K562 (cell line): ENCODE results near the gene PDK1. TPM values are rescaled to one million over a fixed set of nuclear protein-coding genes. Genes with fewer than 3 reads are reported as not detected.

ENCODE experiments used
- ATAC-seq: fragments of 200-7000 bp; cut with Tn5 transposase; 3 replicates; pipeline ENCODE4 v1.9.1; 2020; ENCODE audit warnings: moderate library complexity
- BruUV-seq: library from RNA; stranded (reverse); fragments of 400-500 nt; replicated peaks from 2 replicates; lab custom pipeline; 2021; lab: Mats Ljungman, UMichigan
- CTCF ChIA-PET: fragments of 300-600 bp; formaldehyde crosslinking; extraction: SDS; loops from one replicate; lab custom pipeline; 2021; ENCODE audit warnings: low intra/inter-chr PET ratio; lab: Yijun Ruan, JAX
- POLR2A ChIA-PET: fragments of 300-600, 350-650 bp; sonication (Branson Sonifier 250); formaldehyde crosslinking; extraction: SDS; loops from one replicate; lab custom pipeline; 2021; ENCODE audit warnings: antibody characterized with exemption, inconsistent platforms; lab: Yijun Ruan, JAX
- DNase-seq, 4 experiments: peaks; one replicate each; pipeline versions ENCODE4 v3.0.0 to v3.0.0-alpha.2; 2011 to 2018; ENCODE audit warnings: low spot score in 3 of 4, mixed read lengths in 3 of 4; ENCODE audit errors: extremely low read depth in 1 of 4
- FAIRE-seq: peaks from 2 replicates; lab custom pipeline; 2011; peaks lifted over from hg19 to GRCh38; lab: Jason Lieb, UNC
- H2AFZ ChIP-seq: 2 replicates; pipeline ENCODE4 v1.6.0; 2011; ENCODE audit warnings: low read depth, low read length, control low read depth, inconsistent platforms
- H3K27ac ChIP-seq: fragments of 200-600 bp; 3 replicates; pipeline ENCODE4 v1.8.0; 2011; ENCODE audit warnings: low read depth, mild to moderate bottlenecking, control low read depth, inconsistent platforms, low read length, moderate library complexity, mixed read lengths; ENCODE audit errors: extremely low read depth
- H3K27me3 ChIP-seq, 2 experiments: fragments of 300-600 bp in 1 of 2; 2 replicates in 1 of 2; 3 replicates in 1 of 2; pipeline versions ENCODE4 v1.6.0 to v1.8.0; 2011; ENCODE audit warnings: inconsistent platforms in 2 of 2, low read length in 2 of 2, mild to moderate bottlenecking in 1 of 2, mixed read lengths in 1 of 2, moderate library complexity in 1 of 2; ENCODE audit not compliant: control insufficient read depth in 2 of 2, insufficient read depth in 2 of 2
- H3K36me3 ChIP-seq: fragments of 300-600 bp; 3 replicates; pipeline ENCODE4 v1.8.0; 2011; ENCODE audit warnings: mild to moderate bottlenecking, low read length, inconsistent platforms; ENCODE audit not compliant: control insufficient read depth, insufficient read depth
- H3K4me1 ChIP-seq, 2 experiments: fragments of 200-600 bp in 1 of 2; replicated peaks in 1 of 2; 2 replicates in 1 of 2; 3 replicates in 1 of 2; pipeline versions ENCODE4 v1.5.1 to v1.8.0; 2011; ENCODE audit warnings: inconsistent platforms in 2 of 2, low read length in 2 of 2, mild to moderate bottlenecking in 1 of 2, mixed read lengths in 1 of 2, moderate library complexity in 1 of 2; ENCODE audit not compliant: control insufficient read depth in 2 of 2, insufficient read depth in 2 of 2
- H3K4me2 ChIP-seq: 2 replicates; pipeline ENCODE4 v1.6.1; 2011; ENCODE audit warnings: low read length, control low read depth, inconsistent platforms, mixed read lengths; ENCODE audit not compliant: insufficient read depth
- H3K4me3 ChIP-seq: fragments of 200-600 bp; sonication (generic), shearing (Covaris generic); 2 replicates; pipeline ENCODE4 v1.5.1; 2016; ENCODE audit warnings: control low read depth, inconsistent platforms
- H3K79me2 ChIP-seq: fragments of 200-600 bp; 3 replicates; pipeline ENCODE4 v1.8.0; 2011; ENCODE audit warnings: low read length, inconsistent platforms; ENCODE audit not compliant: control insufficient read depth, insufficient read depth
- H3K9ac ChIP-seq, 2 experiments: 2 replicates each; pipeline versions ENCODE4 v1.6.0 to v1.6.1; 2011; ENCODE audit warnings: low read depth in 2 of 2, low read length in 2 of 2, control low read depth in 1 of 2, inconsistent platforms in 1 of 2, mild to moderate bottlenecking in 1 of 2, mixed read lengths in 1 of 2; ENCODE audit not compliant: insufficient read depth in 1 of 2
- H3K9me1 ChIP-seq: one replicate; pipeline ENCODE4 v1.6.0; 2011; ENCODE audit warnings: inconsistent platforms, mild to moderate bottlenecking, low read length, moderate library complexity; ENCODE audit not compliant: control insufficient read depth, insufficient read depth
- H3K9me3 ChIP-seq: replicated peaks from 2 replicates; pipeline ENCODE4 v1.5.1; 2011; ENCODE audit warnings: low read depth, low read length, inconsistent platforms; ENCODE audit not compliant: control insufficient read depth, insufficient read depth
- H4K20me1 ChIP-seq: replicated peaks from 2 replicates; pipeline ENCODE4 v1.6.1; 2011; ENCODE audit warnings: low read length, inconsistent platforms, mixed read lengths; ENCODE audit not compliant: control insufficient read depth, insufficient read depth
- ATF3 ChIP-seq, 2 experiments: fragments of 450-650 bp in 1 of 2; sonication (generic) in 1 of 2; formaldehyde crosslinking in 1 of 2; IDR thresholded peaks in 1 of 2; conservative IDR thresholded peaks in 1 of 2; 2 replicates each; pipeline versions ENCODE4 v1.6.1 to v1.8.1; 2016 to 2023; ENCODE audit warnings: mild to moderate bottlenecking in 2 of 2, moderate library complexity in 2 of 2, inconsistent platforms in 1 of 2, missing genetic modification reagents in 1 of 2
- CBX5 ChIP-seq: IDR thresholded peaks from 2 replicates; pipeline ENCODE4 v1.6.1; 2014; ENCODE audit warnings: low read depth, borderline replicate concordance
- CEBPG ChIP-seq, 3 experiments: fragments of 200-800 bp in 1 of 3; sonication (Bioruptor generic) in 1 of 3; sonication (generic) in 1 of 3; formaldehyde crosslinking in 1 of 3; IDR thresholded peaks in 2 of 3; conservative IDR thresholded peaks in 1 of 3; 2 replicates each; pipeline versions ENCODE4 v1.6.1 to v1.8.0; 2016 to 2022; ENCODE audit warnings: missing compliant biosample characterization in 2 of 3, missing genetic modification characterization in 2 of 3, mild to moderate bottlenecking in 1 of 3, missing genetic modification reagents in 1 of 3
- CLOCK ChIP-seq: fragments of 250-450 bp; sonication (Bioruptor Pico); IDR thresholded peaks from 2 replicates; pipeline ENCODE4 v1.4.0; 2020; ENCODE audit warnings: mild to moderate bottlenecking, moderate library complexity, borderline replicate concordance
- HBP1 ChIP-seq: fragments of 450-650 bp; formaldehyde crosslinking; IDR thresholded peaks from 2 replicates; pipeline ENCODE4 v1.4.0; 2022; ENCODE audit warnings: missing genetic modification characterization
- PHF8 ChIP-seq: fragments of 200-600 bp; sonication (generic); IDR thresholded peaks from 2 replicates; pipeline ENCODE4 v1.6.1; 2012; ENCODE audit warnings: mixed run types, mild to moderate bottlenecking, inconsistent platforms, low read length, moderate library complexity, borderline replicate concordance
- ZNF384 ChIP-seq: IDR thresholded peaks from 2 replicates; pipeline ENCODE4 v1.6.1; 2012; ENCODE audit warnings: low read depth, low read length, improper control_type of control experiment
- WGBS: fragments of 100-300 bp; shearing (Covaris generic); methylation state at CpG from one replicate; pipeline ENCODE4 v1.1.6; 2016; ENCODE audit warnings: low coverage, mixed read lengths; ENCODE audit not compliant: insufficient coverage; ENCODE audit errors: missing lambda C conversion rate; 5-methylcytosine and 5-hydroxymethylcytosine counted together
- in situ Hi-C: fragments of 300-500 bp; cut with MboI; formaldehyde crosslinking; loops from 4 replicates; pipeline ENCODE4 v1.15.0; 2018; ENCODE audit warnings: inconsistent platforms, mixed read lengths
- intact Hi-C: fragments of 100-400 bp; cut with micrococcal nuclease; formaldehyde crosslinking; loops from 2 replicates; pipeline ENCODE4 v1.14.2; 2022
- polyA plus RNA-seq, 8 experiments: library from polyadenylated mRNA; depleted of rRNA in 4 of 8; stranded (reverse) in 5 of 8; unstranded in 3 of 8; fragments of >200 nt; fragmentation: Nextera tagmentation in 2 of 8; fragmentation: Illumina TruSeq in 1 of 8; extraction: Ambion mirVana in 2 of 8; extraction: Trizol in 1 of 8; gene quantifications; 2 replicates each; pipeline versions ENCODE4 v1.2.1 to v1.2.3, GENCODE V29; 2011 to 2014; ENCODE audit warnings: inconsistent platforms in 1 of 8, missing spikeins in 1 of 8
- total RNA-seq, 7 experiments: library from RNA; depleted of rRNA in 6 of 7; stranded (reverse); fragments of >200 nt in 6 of 7; fragmentation: Illumina TruSeq in 2 of 7; extraction: Trizol in 2 of 7; gene quantifications; 2 replicates each; pipeline versions ENCODE4 v1.2.1 to v1.2.3, GENCODE V29; 2011 to 2021; ENCODE audit warnings: low replicate concordance in 1 of 7

PDK1 gene
- total and polyA plus RNA-seq, 9 of the 15 experiments (the other 6 are each of a cell fraction or from before 2014, with no cell fraction given), result 3.5 to 176 (median 13.9) TPM

GRCh38 chr2:172606285-172606684 is 50.4 kb downstream of the PDK1 start:
- in situ Hi-C loops (no loop called here), intact Hi-C loops (no loop called here)
- no peaks in the 10 kb centered on the region for H3K27me3 ChIP-seq
- H3K79me2 ChIP-seq, result no peaks in the 10 kb centered on the region
- no peak for FAIRE-seq
- BruUV-seq, result no TSS peak
- peaks cover 0 to 4% of the 10 kb centered on the region in 2 experiments; a peak in 2 of 5 replicates for H3K4me1 ChIP-seq
- no peak overlapping the region for H3K4me2 ChIP-seq
- POLR2A ChIA-PET, result interaction anchor here (1.5 kb wide), 1 partner anchor 52 kb away, joined by 3 read pairs; no protein-coding TSS in a partner anchor
- ATAC-seq, result no peak
- DNase-seq, result no peak
- no peak overlapping the region for H3K27ac ChIP-seq
- peaks cover 4% of the 10 kb centered on the region for H3K9me1 ChIP-seq
- H3K36me3 ChIP-seq, result peaks cover 23% of the 10 kb centered on the region; the same call in 2 of the 3 replicates
- CTCF ChIA-PET, result no interaction called here
- H3K4me3 ChIP-seq, result no peak overlapping the region
- 43% methylated on average over 1 of the region's 1 CpG for WGBS
- peaks cover 4% of the 10 kb centered on the region for H4K20me1 ChIP-seq
- no peak for TF ChIP-seq HBP1 (CRISPR knock-in tag)
- H3K9ac ChIP-seq, result no peak overlapping the region
- no peak overlapping the region for H2AFZ ChIP-seq
- H3K9me3 ChIP-seq, result no peaks in the 10 kb centered on the region

GRCh38 chr2:172607379-172607928 is 51.6 kb downstream of the PDK1 start:
- Histone ChIP-seq H3K9me3 (no peaks in the 10 kb centered on the region), H3K4me2 (no peak overlapping the region), H3K27me3 (no peaks in the 10 kb centered on the region), H3K4me3 (no peak overlapping the region), H3K79me2 (no peaks in the 10 kb centered on the region), H3K27ac (no peak overlapping the region), H3K4me1 (no peaks in the 10 kb centered on the region), H2AFZ (no peak overlapping the region), H4K20me1 (peaks cover 3% of the 10 kb centered on the region; the same call in 1 of the 2 replicates), H3K36me3 (peaks cover 23% of the 10 kb centered on the region; the same call in 2 of the 3 replicates), H3K9ac (no peak overlapping the region), H3K9me1 (peaks cover 3% of the 10 kb centered on the region)
- in situ Hi-C loops (no loop called here), intact Hi-C loops (no loop called here)
- no TSS peak for BruUV-seq
- CTCF ChIA-PET, result no interaction called here
- WGBS, result 69% methylated on average over 3 of the region's 3 CpGs
- DNase-seq (no peak), FAIRE-seq (no peak), ATAC-seq (peak; percentile 67)
- POLR2A ChIA-PET, result no interaction called here
- TF ChIP-seq CLOCK (CRISPR knock-in tag) (no peak), ATF3 (IDR thresholded peaks at IDR 0.05) (peak; percentile 39; the same call in 1 of the 2 replicates), ATF3 (CRISPR knock-in tag; conservative IDR thresholded peaks at IDR 0.05) (no peak), PHF8 (no peak), ZNF384 (no peak), CBX5 (no peak), CEBPG (CRISPR knock-in tag; IDR thresholded peaks at IDR 0.05) (peak; percentile 58; the same call in 1 of the 2 replicates), CEBPG (tag; conservative IDR thresholded peaks at IDR 0.05 in 1 of 2, IDR thresholded peaks at IDR 0.05 in 1 of 2) (peak in 1 of 2 experiments; percentile 73; a peak in 2 of 4 replicates)
